Activated CD4-positive, alpha-beta memory T cell treated with anti-CD3 and anti-CD28 coated beads for 36 hours (primary cell): ENCODE results near the gene SAMD4B. TPM values are rescaled to one million over a fixed set of nuclear protein-coding genes. Genes with fewer than 3 reads are reported as not detected.

Source experiments
- CTCF ChIA-PET: fragments of 350-600 bp; sonication (Branson Sonifier 250); formaldehyde crosslinking; loops from one replicate; lab custom pipeline; 2021; ENCODE audit warnings: antibody characterized with exemption, inconsistent platforms; lab: Charles Lee
- POLR2A ChIA-PET: fragments of 350-600 bp; sonication (Branson Sonifier 250); formaldehyde crosslinking; loops from one replicate; lab custom pipeline; 2021; ENCODE audit warnings: antibody characterized with exemption; lab: Charles Lee
- DNase-seq: peaks from one replicate; pipeline ENCODE4 v3.0.0-alpha.2; 2020
- H3K27ac Mint-ChIP-seq: one replicate; pipeline ENCODE4 v1.8.0; 2021; ENCODE audit warnings: mixed read lengths
- H3K27me3 Mint-ChIP-seq: one replicate; pipeline ENCODE4 v1.8.0; 2021; ENCODE audit warnings: mixed read lengths
- H3K36me3 Mint-ChIP-seq: one replicate; pipeline ENCODE4 v1.8.0; 2021; ENCODE audit warnings: mixed read lengths
- H3K4me1 Mint-ChIP-seq: one replicate; pipeline ENCODE4 v1.8.0; 2021; ENCODE audit warnings: low read depth, mixed read lengths
- H3K4me3 Mint-ChIP-seq: one replicate; pipeline ENCODE4 v1.8.0; 2021; ENCODE audit warnings: mild to moderate bottlenecking, mixed read lengths
- H3K9me3 Mint-ChIP-seq: one replicate; pipeline ENCODE4 v1.8.0; 2021; ENCODE audit warnings: mixed read lengths
- intact Hi-C: fragments of 100-400 bp; cut with micrococcal nuclease; formaldehyde crosslinking; loops from one replicate; pipeline ENCODE4 v1.15.1; 2023
- total RNA-seq, 2 experiments: library from RNA; stranded (reverse); gene quantifications; one replicate each; pipeline ENCODE4 v1.2.3, GENCODE V29; 2021

The SAMD4B gene
- total RNA-seq, 2 experiments from 2014 or later, result 49.4 to 51.3 TPM

DNA sequence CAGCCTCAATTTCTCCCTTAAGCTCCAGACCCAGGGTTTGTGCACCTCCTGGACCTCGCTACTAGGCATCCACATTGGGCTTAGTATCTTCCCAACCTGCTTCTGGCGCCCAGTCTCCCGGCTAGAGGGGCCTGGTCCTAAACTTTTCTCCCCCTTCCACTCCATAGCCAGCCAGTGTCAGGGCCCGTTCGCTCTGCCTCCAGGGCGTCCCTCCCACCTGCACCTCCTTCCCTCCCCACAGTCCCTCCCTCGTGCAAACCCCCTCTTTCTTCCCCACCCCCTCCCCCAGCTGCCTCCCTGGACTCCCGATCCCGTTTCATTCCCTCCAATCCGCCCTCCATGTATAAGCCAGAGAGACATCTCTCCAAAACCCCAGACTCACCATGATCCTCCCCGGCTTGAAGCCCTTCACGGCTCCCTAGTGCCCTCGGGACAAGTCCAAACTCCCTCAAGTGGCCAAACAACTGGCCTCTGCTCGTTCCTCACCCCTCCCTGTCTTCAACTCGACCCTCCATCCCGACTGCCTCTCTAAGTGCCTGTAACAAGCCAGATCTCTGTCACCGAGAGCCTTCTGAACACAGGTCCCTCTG, 997 bp upstream of the SAMD4B start:
- CTCF ChIA-PET, result interaction anchor here (1.0 to 2.0 kb wide), 7 partner anchors 10 to 216 kb away, joined by 3 to 11 read pairs (median 4); partner anchors contain the start of genes MED29 and PAF1
- H3K27ac Mint-ChIP-seq, result peak overlapping the region; percentile 91
- no peaks in the 10 kb centered on the region for H3K27me3 Mint-ChIP-seq
- DNase-seq, result peak; percentile 40
- intact Hi-C loops, result loop anchor here (1.0 to 10.0 kb wide), 6 partner anchors 10 to 489 kb away; partner anchors contain the start of genes EID2B, PAK4 and PLEKHG2
- H3K9me3 Mint-ChIP-seq, result no peaks in the 10 kb centered on the region
- H3K36me3 Mint-ChIP-seq, result peaks cover 9% of the 10 kb centered on the region
- H3K4me3 Mint-ChIP-seq, result peak overlapping the region; percentile 98
- peaks cover 68% of the 10 kb centered on the region for H3K4me1 Mint-ChIP-seq
- POLR2A ChIA-PET, result interaction anchor here (1.3 kb wide), 1 partner anchor 94 kb away, joined by 8 read pairs; the partner anchor contains the start of gene RPS16

DNA sequence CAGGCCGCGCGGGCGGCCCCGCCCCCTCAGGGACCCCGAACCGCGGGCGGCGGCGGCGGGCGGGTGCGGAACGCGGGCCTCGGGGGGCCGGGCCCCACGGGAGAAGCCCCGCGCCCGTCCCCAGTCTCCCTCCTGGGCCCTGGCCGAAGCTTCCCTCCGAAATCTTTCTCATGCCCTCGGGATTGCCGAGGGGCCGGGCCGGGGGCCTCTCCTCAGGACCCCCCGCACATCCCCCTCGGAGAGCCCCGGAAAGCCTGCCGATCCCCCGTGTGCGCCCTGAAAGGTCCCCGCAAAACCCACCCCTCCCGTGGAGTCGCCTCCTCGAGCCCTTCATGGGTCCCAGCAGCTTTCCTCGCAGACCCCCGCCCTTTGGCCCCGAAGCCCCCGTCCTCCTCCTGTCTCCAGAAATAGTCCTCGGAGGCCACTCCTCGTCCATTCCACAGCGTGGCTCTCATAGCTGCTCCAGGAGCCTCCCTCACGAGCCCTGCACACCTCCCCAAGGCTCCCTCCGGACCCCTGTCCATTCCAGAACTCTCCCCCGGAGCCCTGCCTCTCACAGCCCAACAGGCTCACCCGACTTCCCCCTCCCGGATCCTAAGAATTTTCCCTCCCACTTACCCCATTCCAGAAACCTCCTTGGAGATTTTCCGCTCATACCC, 555 bp downstream of the SAMD4B start:
- Mint-ChIP-seq H3K4me3 (peak overlapping the region; percentile 80), H3K4me1 (peaks cover 65% of the 10 kb centered on the region), H3K27ac (peak overlapping the region; percentile 52), H3K27me3 (no peaks in the 10 kb centered on the region), H3K36me3 (peaks cover 9% of the 10 kb centered on the region), H3K9me3 (no peaks in the 10 kb centered on the region)
- intact Hi-C loops, result loop anchor here (2.0 to 10.0 kb wide), 5 partner anchors 48 to 490 kb away; partner anchors contain the start of genes EID2B, MED29, PAF1 and PAK4
- DNase-seq, result no peak
- ChIA-PET CTCF (interaction anchor here (0.6 to 2.0 kb wide), 13 partner anchors 12 to 502 kb away, joined by 3 to 11 read pairs (median 3); partner anchors contain the start of genes MED29, PAF1 and RPS16), POLR2A (interaction anchor here (1.0 to 1.6 kb wide), 6 partner anchors 13 to 93 kb away, joined by 3 to 8 read pairs (median 4); partner anchors contain the start of genes MED29, PAF1 and RPS16)

DNA sequence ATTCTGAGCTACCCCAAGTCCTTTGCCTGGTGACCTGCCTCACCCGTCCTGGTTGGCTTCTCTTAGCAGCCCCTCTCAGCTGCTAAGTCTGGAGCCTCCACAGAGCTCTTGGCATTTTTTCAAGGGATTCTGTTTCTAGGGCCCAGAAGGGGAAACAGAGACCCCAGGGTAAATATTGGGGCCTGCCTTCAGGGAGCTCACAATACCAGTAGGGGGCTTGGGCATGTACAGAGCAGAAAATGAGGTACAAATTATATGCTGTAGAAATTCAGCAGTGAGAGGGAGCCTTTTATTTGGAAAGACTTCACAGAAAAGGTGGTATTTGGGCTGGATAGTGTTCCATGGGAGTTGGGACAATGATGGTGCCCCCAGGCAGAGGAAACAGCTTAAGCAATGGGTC, 3.7 kb downstream of the SAMD4B start:
- no peaks in the 10 kb centered on the region for H3K27me3 Mint-ChIP-seq
- POLR2A ChIA-PET, result interaction anchor here (0.8 to 1.4 kb wide), 2 partner anchors 45 to 90 kb away, joined by 4 read pairs; partner anchors contain the start of genes MED29, PAF1 and RPS16
- H3K36me3 Mint-ChIP-seq, result peaks cover 19% of the 10 kb centered on the region
- DNase-seq, result no peak
- H3K27ac Mint-ChIP-seq, result no peak overlapping the region
- CTCF ChIA-PET, result interaction anchor here (1.4 to 4.1 kb wide), 3 partner anchors 11 to 66 kb away, joined by 3 to 18 read pairs (median 11); partner anchors contain the start of gene PLEKHG2
- H3K4me1 Mint-ChIP-seq, result peaks cover 64% of the 10 kb centered on the region
- H3K4me3 Mint-ChIP-seq, result no peak overlapping the region
- intact Hi-C loops, result loop anchor here (10.0 kb wide), 1 partner anchor 329 kb away; no protein-coding TSS in a partner anchor
- H3K9me3 Mint-ChIP-seq, result no peaks in the 10 kb centered on the region

DNA sequence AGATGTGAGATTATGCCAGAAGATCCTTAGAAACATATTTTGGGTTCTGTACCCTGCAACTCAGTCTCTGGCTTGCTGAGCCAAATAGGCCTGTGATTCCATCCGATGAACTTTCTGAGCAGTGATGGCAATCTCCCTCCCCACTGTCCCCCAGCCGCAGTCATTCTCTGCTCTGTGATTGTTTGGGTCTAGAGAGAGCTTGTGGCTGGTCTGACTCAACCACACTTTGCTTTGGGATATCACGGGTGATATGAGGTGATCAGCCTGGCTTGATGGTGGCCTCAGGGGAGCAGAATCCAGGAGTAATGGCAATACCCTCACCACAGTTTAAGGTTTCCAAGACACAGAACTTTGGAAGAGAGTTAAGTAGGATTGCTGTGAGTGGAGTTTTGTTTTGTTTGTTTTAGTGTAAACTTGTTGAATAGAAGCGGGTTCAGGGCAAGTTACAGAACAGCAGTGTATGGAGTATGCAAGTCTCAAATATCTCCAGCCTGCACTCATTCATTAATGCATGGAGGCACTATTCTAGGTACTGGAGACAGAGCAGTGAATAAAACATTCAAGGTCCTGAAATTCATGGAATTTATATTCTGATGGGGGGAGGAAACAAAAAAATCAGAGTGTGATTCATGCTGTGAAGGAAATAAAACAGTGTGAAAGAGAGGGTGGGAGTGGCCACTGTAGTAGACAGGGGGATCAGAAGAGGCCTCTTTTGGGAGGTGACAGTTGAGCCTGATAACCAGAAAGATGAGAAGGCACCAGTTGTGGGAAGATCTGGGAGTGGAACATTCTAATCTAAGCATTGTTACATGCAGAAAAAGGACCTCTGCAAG, 5.3 kb downstream of the SAMD4B start:
- Mint-ChIP-seq H3K36me3 (peaks cover 28% of the 10 kb centered on the region), H3K9me3 (no peaks in the 10 kb centered on the region), H3K27me3 (no peaks in the 10 kb centered on the region), H3K27ac (peak overlapping the region; percentile 67), H3K4me1 (peaks cover 75% of the 10 kb centered on the region), H3K4me3 (no peak overlapping the region)
- ChIA-PET CTCF (interaction anchor here (1.0 to 4.1 kb wide), 2 partner anchors 42 to 64 kb away, joined by 3 to 18 read pairs; partner anchors contain the start of gene PLEKHG2), POLR2A (interaction anchor here (1.1 kb wide), 1 partner anchor 88 kb away, joined by 3 read pairs; the partner anchor contains the start of gene RPS16)
- DNase-seq, result peak; percentile 45
- intact Hi-C loops, result loop anchor here (10.0 kb wide), 1 partner anchor 327 kb away; no protein-coding TSS in a partner anchor

DNA sequence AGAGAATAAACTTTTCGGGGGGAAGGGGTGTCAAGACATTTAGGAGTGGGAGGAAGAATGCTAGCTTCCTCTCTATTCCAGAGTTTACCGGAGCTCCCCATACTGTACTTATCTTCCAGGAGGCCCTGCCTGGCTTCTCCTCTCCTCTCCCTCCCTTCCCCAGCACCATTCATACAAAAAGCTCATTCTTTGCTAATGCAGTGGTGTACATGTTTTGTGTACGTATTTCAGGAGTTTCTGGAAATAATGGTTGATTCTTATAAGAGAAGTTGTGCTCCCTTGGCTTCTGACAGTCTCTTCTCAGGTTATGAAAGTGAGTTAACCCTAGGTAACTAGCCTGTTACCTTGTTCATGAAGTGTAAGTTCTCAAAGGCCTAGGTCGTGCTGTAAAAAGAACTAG, 7.1 kb downstream of the SAMD4B start:
- intact Hi-C loops, result loop anchor here (10.0 kb wide), 1 partner anchor 325 kb away; no protein-coding TSS in a partner anchor
- peaks cover 60% of the 10 kb centered on the region for H3K4me1 Mint-ChIP-seq
- no peaks in the 10 kb centered on the region for H3K27me3 Mint-ChIP-seq
- H3K36me3 Mint-ChIP-seq, result peaks cover 28% of the 10 kb centered on the region
- no peak overlapping the region for H3K27ac Mint-ChIP-seq
- no peak for DNase-seq
- H3K9me3 Mint-ChIP-seq, result no peaks in the 10 kb centered on the region
- CTCF ChIA-PET, result interaction anchor here (1.0 to 4.1 kb wide), 5 partner anchors 12 to 91 kb away, joined by 3 to 18 read pairs (median 3); partner anchors contain the start of gene PLEKHG2
- H3K4me3 Mint-ChIP-seq, result no peak overlapping the region
- POLR2A ChIA-PET, result no interaction called here

DNA sequence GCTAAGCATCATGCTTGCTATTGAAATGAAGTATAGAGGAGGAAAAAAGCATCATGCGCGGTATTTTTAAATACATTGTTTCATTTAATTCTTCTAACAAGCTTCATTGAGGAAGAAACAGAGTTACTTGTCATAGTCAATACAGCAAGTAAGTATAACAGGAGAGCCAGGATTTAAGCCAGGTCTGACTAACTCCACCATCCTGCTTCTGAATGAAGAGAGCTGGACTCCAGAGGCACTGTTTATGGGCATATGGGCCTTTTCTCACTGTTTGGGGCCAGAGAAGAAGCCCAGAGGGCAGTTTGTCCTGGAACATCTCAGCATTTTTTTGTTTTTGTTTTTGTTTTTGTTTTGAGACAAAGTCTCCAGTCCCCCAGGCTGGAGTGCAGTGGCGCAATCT, 7.9 kb downstream of the SAMD4B start:
- POLR2A ChIA-PET, result no interaction called here
- H3K9me3 Mint-ChIP-seq, result no peaks in the 10 kb centered on the region
- peaks cover 52% of the 10 kb centered on the region for H3K4me1 Mint-ChIP-seq
- no peak overlapping the region for H3K27ac Mint-ChIP-seq
- DNase-seq, result no peak
- intact Hi-C loops, result no loop called here
- CTCF ChIA-PET, result interaction anchor here (1.4 to 2.4 kb wide), 4 partner anchors 12 to 61 kb away, joined by 3 to 11 read pairs (median 6); partner anchors contain the start of genes MED29, PAF1 and PLEKHG2
- no peaks in the 10 kb centered on the region for H3K27me3 Mint-ChIP-seq
- no peak overlapping the region for H3K4me3 Mint-ChIP-seq
- H3K36me3 Mint-ChIP-seq, result peaks cover 28% of the 10 kb centered on the region

DNA sequence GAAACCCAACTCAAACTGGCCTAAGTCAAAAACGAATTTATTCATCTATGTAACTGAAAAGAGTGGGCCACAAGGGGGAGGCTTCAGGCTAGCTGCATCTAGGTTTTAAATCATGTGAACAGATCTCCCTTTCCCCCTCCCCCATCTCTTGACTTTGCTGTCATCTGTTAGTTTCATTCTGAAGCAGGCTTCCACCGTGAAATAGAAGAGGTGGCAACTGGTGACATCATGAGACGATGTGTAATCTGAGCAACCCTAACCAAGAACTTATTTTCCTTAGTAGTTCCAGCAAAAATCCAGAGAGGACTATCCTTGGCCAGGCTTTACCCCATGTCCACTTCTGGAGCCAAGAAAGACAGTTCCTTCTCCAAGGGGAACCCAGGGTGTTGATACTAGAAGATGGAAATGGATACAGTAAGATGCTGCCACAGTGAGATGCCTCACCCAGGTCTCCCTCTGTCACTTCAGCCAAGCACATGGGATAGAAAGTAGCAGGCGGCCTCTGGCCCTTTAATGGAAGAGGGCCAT, 9.4 kb downstream of the SAMD4B start:
- H3K27me3 Mint-ChIP-seq, result no peaks in the 10 kb centered on the region
- H3K27ac Mint-ChIP-seq, result peak overlapping the region; percentile 84
- H3K4me1 Mint-ChIP-seq, result peaks cover 42% of the 10 kb centered on the region
- H3K9me3 Mint-ChIP-seq, result no peaks in the 10 kb centered on the region
- intact Hi-C loops, result loop anchor here (1.0 kb wide), 5 partner anchors 10 to 79 kb away; partner anchors contain the start of genes GMFG, MED29, PAF1 and PLEKHG2
- ChIA-PET POLR2A (interaction anchor here (1.0 kb wide), 1 partner anchor 39 kb away, joined by 3 read pairs; the partner anchor contains the start of gene PAF1), CTCF (interaction anchor here (1.4 to 2.4 kb wide), 4 partner anchors 10 to 60 kb away, joined by 4 to 11 read pairs (median 4); partner anchors contain the start of genes PLEKHG2 and SAMD4B)
- peaks cover 41% of the 10 kb centered on the region for H3K36me3 Mint-ChIP-seq
- peak; percentile 75 for DNase-seq
- no peak overlapping the region for H3K4me3 Mint-ChIP-seq

DNA sequence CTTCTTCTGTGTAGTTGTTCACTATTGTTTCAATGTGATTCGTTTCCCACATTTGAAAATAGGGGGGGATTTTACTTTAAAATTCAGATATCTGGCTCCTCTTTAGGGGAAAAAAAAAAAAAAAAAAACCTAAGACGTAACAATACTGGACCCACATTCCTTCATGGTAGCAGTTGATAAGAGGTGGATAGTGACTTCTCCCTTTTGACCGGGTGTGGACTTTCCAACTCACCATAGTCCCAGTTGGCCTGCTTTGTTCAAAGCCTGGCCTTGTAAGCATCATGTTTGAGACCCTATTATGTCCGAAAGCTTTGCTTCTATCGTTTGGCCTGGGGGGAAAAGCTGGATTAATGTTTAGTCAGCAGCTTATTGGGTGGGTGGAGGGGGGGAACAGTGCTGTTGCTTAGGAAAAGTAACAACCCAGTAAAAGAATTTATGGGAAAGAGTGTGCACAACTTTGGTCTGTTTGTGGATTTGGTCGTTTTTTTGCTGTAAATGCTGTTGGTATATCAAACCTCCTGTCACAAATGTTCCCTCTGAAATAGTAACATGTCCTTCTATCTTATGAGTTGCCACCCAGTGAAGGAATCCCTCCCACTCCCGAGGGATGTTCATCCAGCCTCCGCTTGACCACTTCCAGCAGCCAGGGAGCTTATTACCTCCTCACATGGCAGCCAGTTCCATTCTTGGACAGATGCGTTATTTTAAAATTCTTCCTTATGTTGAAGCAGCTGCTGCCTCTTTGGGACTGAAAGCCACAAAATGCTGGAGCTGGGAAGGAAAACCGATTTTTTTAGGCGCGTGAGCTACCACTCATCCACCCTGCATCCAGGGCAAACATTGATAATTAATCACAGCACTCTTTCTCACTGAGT, 10.4 kb downstream of the SAMD4B start:
- Mint-ChIP-seq H3K9me3 (no peaks in the 10 kb centered on the region), H3K36me3 (peaks cover 51% of the 10 kb centered on the region), H3K27ac (peak overlapping the region; percentile 84), H3K27me3 (no peaks in the 10 kb centered on the region), H3K4me1 (peaks cover 33% of the 10 kb centered on the region), H3K4me3 (no peak overlapping the region)
- ChIA-PET CTCF (interaction anchor here (1.0 kb wide), 1 partner anchor 25 kb away, joined by 3 read pairs; no protein-coding TSS in a partner anchor), POLR2A (no interaction called here)
- intact Hi-C loops, result no loop called here
- DNase-seq, result no peak

DNA sequence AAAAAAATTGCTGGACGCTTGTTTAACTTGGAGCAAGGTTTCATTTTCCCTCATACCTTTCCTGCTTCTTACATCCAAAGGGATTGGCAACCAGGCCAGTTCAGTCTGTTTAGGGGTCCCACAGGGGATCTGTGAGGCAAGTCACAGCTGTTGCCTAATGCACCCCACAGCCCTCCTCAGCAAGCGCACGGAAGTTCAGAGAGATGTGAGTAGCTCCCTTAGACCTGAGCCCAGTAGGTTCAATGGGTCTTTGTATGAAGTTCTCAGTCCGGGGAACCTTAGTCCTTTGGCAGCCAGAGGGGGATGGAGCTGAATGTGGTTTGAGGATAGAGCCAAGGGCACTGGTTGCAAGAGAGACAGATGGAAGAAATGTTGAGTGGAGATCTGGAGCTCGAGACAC, 13.0 kb downstream of the SAMD4B start:
- ChIA-PET POLR2A (interaction anchor here (1.0 to 1.4 kb wide), 2 partner anchors 13 to 14 kb away, joined by 4 to 5 read pairs; partner anchors contain the start of gene SAMD4B), CTCF (interaction anchor here (1.1 to 1.2 kb wide), 2 partner anchors 20 to 489 kb away, joined by 3 read pairs; partner anchors contain the start of gene GMFG)
- Mint-ChIP-seq H3K27me3 (no peaks in the 10 kb centered on the region), H3K27ac (no peak overlapping the region), H3K4me3 (no peak overlapping the region), H3K36me3 (peaks cover 53% of the 10 kb centered on the region), H3K9me3 (no peaks in the 10 kb centered on the region), H3K4me1 (peaks cover 20% of the 10 kb centered on the region)
- intact Hi-C loops, result no loop called here
- DNase-seq, result no peak

DNA sequence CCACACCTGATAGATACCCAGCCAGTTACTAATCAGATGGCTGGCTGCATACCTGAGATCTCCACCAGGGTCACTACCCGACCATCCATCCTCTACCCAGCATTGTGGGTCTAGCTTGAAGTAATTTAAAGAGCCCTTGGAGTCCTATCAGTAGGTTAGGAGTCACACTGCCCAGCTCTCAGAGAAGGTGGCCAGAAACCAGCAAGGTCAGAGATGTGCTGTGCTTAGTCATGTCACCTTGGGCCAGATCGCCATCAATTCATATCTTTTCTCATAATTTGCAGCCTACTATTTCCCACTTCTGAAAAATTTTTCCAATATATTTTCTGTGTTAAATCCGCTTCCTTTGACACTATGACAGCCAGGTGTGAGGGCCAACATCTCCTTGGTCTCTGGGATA, 13.9 kb downstream of the SAMD4B start:
- no peak overlapping the region for H3K27ac Mint-ChIP-seq
- peaks cover 18% of the 10 kb centered on the region for H3K4me1 Mint-ChIP-seq
- POLR2A ChIA-PET, result interaction anchor here (1.0 kb wide), 1 partner anchor 14 kb away, joined by 4 read pairs; the partner anchor contains the start of gene SAMD4B
- H3K27me3 Mint-ChIP-seq, result no peaks in the 10 kb centered on the region
- DNase-seq, result no peak
- peaks cover 54% of the 10 kb centered on the region for H3K36me3 Mint-ChIP-seq
- intact Hi-C loops, result no loop called here
- CTCF ChIA-PET, result no interaction called here
- H3K9me3 Mint-ChIP-seq, result no peaks in the 10 kb centered on the region
- no peak overlapping the region for H3K4me3 Mint-ChIP-seq
